Measurements from ENCODE around the gene TRAF2.

Gene TRAF2

DNA sequence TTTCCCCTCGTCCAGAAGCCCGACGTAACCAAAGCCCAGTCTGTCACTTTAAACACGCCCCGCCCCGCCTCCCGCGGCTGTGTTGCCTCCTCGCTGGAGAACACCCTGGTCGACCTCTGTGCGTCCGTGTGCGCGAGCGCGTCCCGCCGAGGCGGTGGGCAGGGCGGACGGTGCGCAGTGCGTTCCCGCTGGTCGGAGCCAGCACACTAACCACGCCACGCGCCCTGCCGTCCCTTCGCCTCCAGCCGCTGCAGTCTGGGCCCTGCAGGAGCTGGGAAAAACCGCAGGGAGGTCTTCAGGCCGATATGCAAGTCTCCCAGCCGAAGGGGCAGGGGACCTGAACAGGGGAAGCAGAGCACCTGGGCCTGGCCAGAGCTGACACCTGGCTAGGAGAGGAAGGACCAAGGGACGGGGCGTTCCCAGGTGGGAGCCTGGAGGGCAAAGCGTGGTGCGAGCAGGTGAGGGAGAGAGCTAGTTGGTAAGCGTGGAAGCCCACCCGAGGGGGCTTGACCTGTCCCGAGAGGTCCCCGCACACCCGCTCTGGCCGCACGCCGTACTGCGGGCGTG is 38.4 kb upstream of the TRAF2 start:
- peak; percentile 68 for DNase-seq

DNA sequence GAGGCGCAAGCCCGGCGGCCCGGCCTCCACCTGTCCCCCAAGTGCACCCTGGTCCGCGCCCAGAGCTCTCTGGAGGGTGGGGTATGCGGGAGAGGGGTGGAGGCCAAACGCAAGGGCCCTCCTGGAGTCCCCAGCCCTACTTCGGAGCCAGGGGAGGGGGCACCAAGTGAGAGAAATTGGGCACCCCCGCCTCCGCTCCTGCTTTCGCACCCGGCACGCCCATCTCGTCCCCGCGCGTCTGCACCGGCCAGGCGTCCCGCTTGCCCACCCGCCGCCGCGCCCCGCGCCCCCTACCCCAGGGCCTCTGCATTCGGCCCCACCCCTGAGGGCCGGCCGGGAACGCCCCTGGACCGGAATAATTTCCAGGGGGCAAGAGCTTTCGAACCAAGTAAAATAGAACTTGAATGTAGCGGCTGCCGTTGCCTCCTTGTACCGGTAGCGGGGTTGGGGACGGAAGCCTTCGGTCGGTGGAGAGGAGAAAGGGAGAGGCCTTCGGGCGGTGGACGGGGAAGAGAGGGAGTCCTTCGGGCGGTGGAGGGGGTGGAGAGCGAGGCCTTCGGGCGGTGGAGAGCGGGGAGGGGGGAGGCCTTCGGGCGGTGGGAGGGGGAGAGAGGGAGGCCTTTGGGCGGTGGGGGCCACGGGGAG is 37.8 kb upstream of the TRAF2 start:
- peak; percentile 36 for DNase-seq

- DNase-seq, result peak; percentile 94
These were observed 37.0 kb upstream of the TRAF2 start, which contains the start of gene PHPT1 for GRCh38 chr9:136849038-136849959. TSS of gene PHPT1 (plus strand) at chr9:136849409. CDS start at chr9:136849431, 22 bp downstream.

DNA sequence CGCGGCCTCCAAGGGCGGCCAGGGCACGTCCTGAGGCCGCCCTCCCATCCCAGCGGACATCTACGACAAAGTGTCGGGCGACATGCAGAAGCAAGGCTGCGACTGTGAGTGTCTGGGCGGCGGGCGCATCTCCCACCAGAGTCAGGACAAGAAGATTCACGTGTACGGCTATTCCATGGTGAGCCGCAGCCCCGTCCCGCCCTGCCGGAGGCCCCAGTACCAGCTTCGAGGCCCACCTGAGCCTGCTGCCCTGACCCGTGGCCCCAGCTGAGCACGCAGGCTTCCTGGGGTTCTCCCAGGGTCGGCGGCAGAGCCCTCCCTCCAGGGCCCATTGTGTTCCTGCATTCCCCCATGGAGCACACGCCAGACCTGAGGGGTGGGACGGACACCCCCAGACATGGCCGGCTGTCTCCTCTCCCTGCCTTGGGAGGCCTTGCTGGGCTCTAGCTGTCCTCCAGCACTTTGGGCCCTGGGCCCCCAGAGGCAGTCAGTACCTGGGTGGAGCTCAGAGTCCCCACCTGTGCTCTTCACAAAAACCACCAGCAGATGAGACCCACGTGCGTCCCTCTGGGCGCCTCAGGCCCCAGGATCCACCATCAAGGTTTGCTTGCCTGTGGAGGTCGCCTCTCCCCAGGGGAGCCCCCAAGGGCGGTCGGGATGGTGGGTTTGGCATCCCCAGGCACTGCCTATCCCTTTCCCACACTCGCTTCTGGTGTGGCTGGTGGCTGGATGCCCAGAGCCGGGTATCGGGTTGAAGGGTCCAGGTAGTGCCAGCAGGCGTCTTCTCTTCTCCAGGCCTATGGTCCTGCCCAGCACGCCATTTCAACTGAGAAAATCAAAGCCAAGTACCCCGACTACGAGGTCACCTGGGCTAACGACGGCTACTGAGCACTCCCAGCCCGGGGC is 36.1 kb upstream of the TRAF2 start:
- no peak for DNase-seq

- DNase-seq, result no peak
These were observed 35.2 kb upstream of the TRAF2 start for GRCh38 chr9:136850866-136851775.

- DNase-seq, result no peak
These were observed 34.2 kb upstream of the TRAF2 start, which contains the start of gene MAMDC4 for GRCh38 chr9:136851941-136852663. TSS of gene MAMDC4 (plus strand) at chr9:136852346. CDS start at chr9:136852417, 71 bp downstream.

DNA sequence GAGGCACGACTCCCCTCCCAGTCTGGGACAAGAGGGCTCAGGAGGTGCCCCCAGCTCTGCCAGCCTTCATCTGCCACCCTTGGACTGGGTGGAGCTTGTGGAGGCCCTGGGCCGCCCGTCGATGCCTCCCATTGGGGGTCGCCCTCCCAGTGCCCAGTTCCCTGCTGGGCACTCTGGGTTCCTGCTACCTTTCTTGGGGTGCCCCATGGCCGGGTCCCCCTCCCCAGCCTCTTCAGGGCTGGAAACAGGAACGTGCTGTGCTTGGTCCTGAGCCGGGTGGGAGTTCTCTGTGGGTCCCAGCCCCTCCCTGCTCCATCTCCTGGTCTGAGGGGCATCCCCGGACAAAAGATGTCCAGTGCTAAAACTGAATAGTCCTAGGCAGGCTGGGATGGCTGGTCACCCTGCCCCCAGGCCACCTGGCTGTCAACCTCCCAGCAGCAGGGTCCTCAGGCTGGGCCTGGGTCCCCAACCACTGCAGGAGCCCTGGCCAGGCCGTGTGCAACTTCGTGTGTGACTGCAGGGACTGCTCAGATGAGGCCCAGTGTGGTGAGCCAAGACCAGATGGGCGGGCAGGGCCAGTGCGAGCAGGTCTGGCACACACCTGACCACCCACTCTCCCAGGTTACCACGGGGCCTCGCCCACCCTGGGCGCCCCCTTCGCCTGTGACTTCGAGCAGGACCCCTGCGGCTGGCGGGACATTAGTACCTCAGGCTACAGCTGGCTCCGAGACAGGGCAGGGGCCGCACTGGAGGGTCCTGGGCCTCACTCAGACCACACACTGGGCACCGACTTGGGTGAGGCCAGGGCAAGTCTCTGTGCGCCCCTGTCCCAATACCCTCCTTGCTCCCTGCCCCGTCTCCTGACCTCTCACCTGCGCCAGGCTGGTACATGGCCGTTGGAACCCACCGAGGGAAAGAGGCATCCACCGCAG is 33.4 kb upstream of the TRAF2 start:
- DNase-seq, result no peak

GRCh38 chr9:136853596-136854112 is 32.7 kb upstream of the TRAF2 start:
- DNase-seq, result no peak

- DNase-seq, result no peak
These were observed 32.0 kb upstream of the TRAF2 start for GRCh38 chr9:136854113-136854841.

DNA sequence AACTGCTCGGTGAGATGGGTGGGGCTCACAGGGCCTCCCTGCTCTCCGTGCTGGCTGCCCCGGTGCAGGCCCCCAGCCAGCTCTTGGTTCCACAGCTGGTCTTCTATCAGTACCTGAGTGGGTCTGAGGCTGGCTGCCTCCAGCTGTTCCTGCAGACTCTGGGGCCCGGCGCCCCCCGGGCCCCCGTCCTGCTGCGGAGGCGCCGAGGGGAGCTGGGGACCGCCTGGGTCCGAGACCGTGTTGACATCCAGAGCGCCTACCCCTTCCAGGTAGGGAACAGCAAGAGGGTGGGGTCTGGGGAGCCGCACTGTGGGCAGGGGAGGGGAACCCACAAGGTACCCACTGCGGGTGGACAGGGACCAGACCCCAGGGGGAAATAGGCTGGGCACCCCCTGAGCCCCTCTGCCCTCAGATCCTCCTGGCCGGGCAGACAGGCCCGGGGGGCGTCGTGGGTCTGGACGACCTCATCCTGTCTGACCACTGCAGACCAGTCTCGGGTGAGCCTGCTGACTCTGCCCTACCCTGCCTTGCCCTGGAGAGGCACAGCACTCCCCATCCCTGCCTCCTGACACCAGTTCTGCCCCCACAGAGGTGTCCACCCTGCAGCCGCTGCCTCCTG is 31.4 kb upstream of the TRAF2 start:
- DNase-seq, result no peak

- DNase-seq, result no peak
These were observed 30.7 kb upstream of the TRAF2 start for GRCh38 chr9:136855461-136856078.

DNA sequence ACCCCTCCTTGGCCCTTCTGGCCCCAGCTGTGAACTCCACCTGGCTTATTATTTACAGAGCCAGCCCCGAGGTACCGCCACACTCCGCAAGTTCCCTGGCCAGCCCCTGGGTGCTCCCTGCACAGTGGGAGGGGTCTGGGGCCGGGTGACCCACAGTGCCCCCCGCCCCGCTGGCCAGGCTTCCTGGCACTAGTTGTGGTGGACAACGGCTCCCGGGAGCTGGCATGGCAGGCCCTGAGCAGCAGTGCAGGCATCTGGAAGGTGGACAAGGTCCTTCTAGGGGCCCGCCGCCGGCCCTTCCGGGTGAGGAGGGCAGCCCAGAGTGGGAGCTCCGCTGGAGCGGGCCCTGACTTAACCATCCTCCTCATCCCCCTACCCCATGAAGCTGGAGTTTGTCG is 30.2 kb upstream of the TRAF2 start:
- no peak for DNase-seq

DNA sequence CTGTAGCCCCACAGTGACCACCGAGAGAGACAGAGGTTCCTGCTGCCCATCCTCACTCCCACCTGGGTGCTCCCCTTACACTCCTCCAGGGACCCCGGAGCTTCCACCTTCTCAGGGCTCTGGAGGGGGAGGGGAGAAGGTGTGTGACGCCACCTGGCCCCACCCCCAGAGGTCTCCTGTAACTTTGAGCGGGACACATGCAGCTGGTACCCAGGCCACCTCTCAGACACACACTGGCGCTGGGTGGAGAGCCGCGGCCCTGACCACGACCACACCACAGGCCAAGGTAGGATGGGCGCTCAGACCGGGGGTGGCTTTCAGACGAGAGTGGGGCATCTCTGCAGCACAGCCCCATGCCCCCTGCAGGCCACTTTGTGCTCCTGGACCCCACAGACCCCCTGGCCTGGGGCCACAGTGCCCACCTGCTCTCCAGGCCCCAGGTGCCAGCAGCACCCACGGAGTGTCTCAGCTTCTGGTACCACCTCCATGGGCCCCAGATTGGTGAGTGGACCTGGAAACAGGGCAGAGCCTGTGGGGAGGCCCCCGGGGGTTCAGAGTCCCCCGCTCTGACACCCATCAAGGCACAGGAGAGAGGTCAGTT is 29.7 kb upstream of the TRAF2 start:
- no peak for DNase-seq

GRCh38 chr9:136857166-136857565 is 29.1 kb upstream of the TRAF2 start:
- no peak for DNase-seq

DNA sequence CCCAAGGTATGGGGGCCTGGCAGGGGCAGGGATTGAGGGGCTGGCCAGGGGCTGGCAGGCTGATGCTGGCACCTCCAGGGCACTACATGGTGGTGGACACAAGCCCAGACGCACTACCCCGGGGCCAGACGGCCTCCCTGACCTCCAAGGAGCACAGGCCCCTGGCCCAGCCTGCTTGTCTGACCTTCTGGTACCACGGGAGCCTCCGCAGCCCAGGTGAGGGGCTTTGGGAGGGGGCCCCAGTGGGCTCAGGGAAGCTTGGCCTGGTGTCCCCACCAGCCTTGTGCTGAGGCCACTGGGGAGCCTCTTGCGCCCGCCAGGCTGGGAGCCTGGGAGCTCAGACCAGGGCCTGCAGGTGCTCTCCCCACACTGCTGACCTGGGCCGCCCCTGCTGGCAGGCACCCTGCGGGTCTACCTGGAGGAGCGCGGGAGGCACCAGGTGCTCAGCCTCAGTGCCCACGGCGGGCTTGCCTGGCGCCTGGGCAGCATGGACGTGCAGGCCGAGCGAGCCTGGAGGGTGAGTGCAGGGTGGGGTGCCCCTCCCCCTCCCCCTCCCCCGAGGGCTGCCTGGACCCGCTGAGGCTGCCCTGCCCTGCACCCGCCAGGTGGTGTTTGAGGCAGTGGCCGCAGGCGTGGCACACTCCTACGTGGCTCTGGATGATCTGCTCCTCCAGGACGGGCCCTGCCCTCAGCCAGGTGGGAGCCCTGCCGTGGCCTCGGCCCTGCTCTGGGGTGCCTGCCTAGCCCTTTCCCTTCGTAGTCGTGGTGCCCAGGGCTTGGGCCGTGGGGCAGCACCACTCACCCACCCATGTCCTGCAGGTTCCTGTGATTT is 28.5 kb upstream of the TRAF2 start:
- no peak for DNase-seq

- no peak for DNase-seq
These were observed 27.9 kb upstream of the TRAF2 start for GRCh38 chr9:136858452-136858843.

All from activated CD4-positive, alpha-beta T cell treated with anti-CD3 and anti-CD28 coated beads, Interleukin-2, amount 50 U/mL, for 1 hour (primary cell).